HepG2 (cell line): ENCODE measurements around the gene AKAP8L. TPM values are rescaled to one million over a fixed set of nuclear protein-coding genes. Genes with fewer than 3 reads are reported as not detected.
A peak's percentile ranks its signal among the peaks of the same experiment; 100 is the strongest.

Experiments
- ARHGAP35 ChIP-seq: sonication (generic); formaldehyde crosslinking; IDR thresholded peaks from 2 replicates; pipeline ENCODE4 v1.9.0; 2022; ENCODE audit warnings: mild to moderate bottlenecking, inconsistent platforms, moderate library complexity, missing genetic modification reagents, borderline replicate concordance
- ATRX ChIP-seq: sonication (generic); formaldehyde crosslinking; IDR thresholded peaks from 2 replicates; pipeline ENCODE4 v1.4.0; 2020; ENCODE audit warnings: missing genetic modification reagents, borderline replicate concordance
- BCLAF1 ChIP-seq: fragments of 450-650 bp; IDR thresholded peaks from 2 replicates; pipeline ENCODE4 v1.6.1; 2017; ENCODE audit warnings: mild to moderate bottlenecking
- MAFK ChIP-seq, 2 experiments: IDR thresholded peaks in 1 of 2; conservative IDR thresholded peaks in 1 of 2; 2 replicates each; pipeline ENCODE4 v1.6.1; 2011; ENCODE audit warnings: improper control_type of control experiment in 2 of 2, low read length in 2 of 2
- MEF2D ChIP-seq: sonication (generic); formaldehyde crosslinking; IDR thresholded peaks from 2 replicates; pipeline ENCODE4 v1.5.1; 2020; ENCODE audit warnings: mild to moderate bottlenecking, missing genetic modification reagents
- PAXIP1 ChIP-seq: sonication (generic); formaldehyde crosslinking; conservative IDR thresholded peaks from 2 replicates; pipeline ENCODE4 v1.4.0; 2020; ENCODE audit warnings: mild to moderate bottlenecking, missing genetic modification reagents, moderate library complexity
- REXO4 ChIP-seq: sonication (generic); formaldehyde crosslinking; IDR thresholded peaks from 2 replicates; pipeline ENCODE4 v1.8.0; 2022; ENCODE audit warnings: missing genetic modification reagents, mild to moderate bottlenecking, borderline replicate concordance
- SOX6 ChIP-seq, 2 experiments: fragments of 450-650 bp in 1 of 2; sonication (generic) in 1 of 2; formaldehyde crosslinking in 1 of 2; IDR thresholded peaks; 2 replicates each; pipeline versions ENCODE4 v1.4.0 to v1.6.1; 2017 to 2020; ENCODE audit warnings: antibody characterized with exemption in 1 of 2, mild to moderate bottlenecking in 1 of 2, missing genetic modification reagents in 1 of 2
- TARDBP ChIP-seq: sonication (generic); formaldehyde crosslinking; IDR thresholded peaks from 2 replicates; pipeline ENCODE4 v1.8.0; 2022; ENCODE audit warnings: mild to moderate bottlenecking, missing genetic modification reagents
- TSC22D2 ChIP-seq: sonication (generic); formaldehyde crosslinking; IDR thresholded peaks from 2 replicates; pipeline ENCODE4 v1.5.1; 2020; ENCODE audit warnings: missing genetic modification reagents, mild to moderate bottlenecking, borderline replicate concordance
- ZFAT ChIP-seq: sonication (generic); formaldehyde crosslinking; conservative IDR thresholded peaks from 2 replicates; pipeline ENCODE4 v1.8.1; 2023; ENCODE audit warnings: missing genetic modification reagents, inconsistent platforms
- ZFP36L1 ChIP-seq: sonication (generic); formaldehyde crosslinking; IDR thresholded peaks from 2 replicates; pipeline ENCODE4 v1.8.0; 2022; ENCODE audit warnings: mild to moderate bottlenecking, missing genetic modification reagents, moderate library complexity
- ZFX ChIP-seq: sonication (generic); formaldehyde crosslinking; IDR thresholded peaks from 2 replicates; pipeline ENCODE4 v1.4.0; 2020; ENCODE audit warnings: mild to moderate bottlenecking, low read depth, missing genetic modification reagents, moderate library complexity
- ZFY ChIP-seq: sonication (generic); formaldehyde crosslinking; IDR thresholded peaks from 2 replicates; pipeline ENCODE4 v1.4.0; 2020; ENCODE audit warnings: missing genetic modification reagents
- ZNF260 ChIP-seq: sonication (generic); formaldehyde crosslinking; IDR thresholded peaks from 2 replicates; pipeline ENCODE4 v1.4.0; 2020; ENCODE audit warnings: missing genetic modification reagents, low read depth, mild to moderate bottlenecking, borderline replicate concordance
- ZNF281 ChIP-seq: sonication (generic); formaldehyde crosslinking; IDR thresholded peaks from 2 replicates; pipeline ENCODE4 v1.4.0; 2020; ENCODE audit warnings: missing genetic modification reagents, borderline replicate concordance
- ZNF510 ChIP-seq: sonication (generic); formaldehyde crosslinking; IDR thresholded peaks from 2 replicates; pipeline ENCODE4 v1.4.0; 2020; ENCODE audit warnings: low read depth, mild to moderate bottlenecking, missing genetic modification reagents
- polyA plus RNA-seq, 8 experiments: library from polyadenylated mRNA; depleted of rRNA in 3 of 8; stranded (reverse) in 7 of 8; unstranded in 1 of 8; fragments of >200 nt; fragmentation: Illumina TruSeq in 4 of 8; extraction: Trizol in 4 of 8; gene quantifications; 2 replicates each; pipeline versions ENCODE4 v1.2.1 to v1.2.3, GENCODE V29; 2011 to 2016; ENCODE audit warnings: low read depth in 4 of 8, missing spikeins in 1 of 8, mixed read lengths in 1 of 8; ENCODE audit not compliant: insufficient read depth in 1 of 8
- total RNA-seq, 5 experiments: library from RNA; depleted of rRNA; stranded (reverse); fragments of >200 nt; fragmentation: Illumina TruSeq; extraction: Trizol; gene quantifications; 2 replicates each; pipeline ENCODE4 v1.2.3, GENCODE V29; 2016; ENCODE audit warnings: low read depth in 1 of 5
- TF ChIP-seq, protein P1 (sequence below): sonication (generic); formaldehyde crosslinking; IDR thresholded peaks from 2 replicates; pipeline ENCODE4 v1.4.0; 2020; ENCODE audit warnings: missing genetic modification reagents

Gene AKAP8L
- total and polyA plus RNA-seq, 2 of the 13 experiments (the other 11 are each of a cell fraction or from before 2014, with no cell fraction given), result 48.2 to 49.6 TPM

DNA sequence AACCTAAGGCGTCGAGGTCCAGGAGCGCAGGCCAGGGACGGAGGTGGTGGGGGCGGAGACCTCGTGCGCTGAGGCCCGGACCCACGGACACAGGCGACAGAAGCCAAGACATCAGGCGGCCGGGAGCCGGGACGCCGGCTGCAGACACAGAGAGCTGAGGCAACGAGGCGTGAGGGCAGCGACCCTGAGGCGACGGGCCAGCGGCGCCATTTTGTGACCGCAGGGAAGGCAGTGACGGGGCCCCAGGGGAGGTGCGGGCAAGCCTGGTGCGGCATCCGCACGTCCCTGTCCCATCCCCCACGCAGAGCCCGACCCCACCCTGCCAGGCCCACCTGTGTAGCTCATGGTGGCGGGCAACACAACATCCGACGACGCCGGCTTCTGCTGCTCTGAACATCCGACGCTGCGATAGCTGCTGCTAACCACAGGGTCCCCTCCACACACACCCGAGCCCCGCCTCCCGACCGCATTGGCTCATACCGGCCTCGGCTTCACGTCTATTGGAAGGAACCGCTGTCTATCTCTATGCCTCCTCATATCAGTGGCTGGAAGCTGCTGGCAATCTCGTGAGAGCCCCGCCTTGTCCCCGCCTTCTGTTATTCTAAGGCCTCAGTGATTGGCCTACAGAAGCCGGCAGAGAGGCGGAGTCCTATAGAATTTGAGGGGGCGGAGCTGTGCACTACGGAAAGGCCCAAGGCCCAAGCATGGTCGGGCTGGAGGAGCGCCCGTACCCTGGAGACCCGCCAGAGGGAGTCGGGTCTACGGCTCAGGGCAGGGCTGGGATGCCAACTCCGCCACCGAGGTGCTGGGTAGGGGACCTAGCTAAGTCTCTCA lies at the start of gene AKAP8L (continued):
- TF ChIP-seq MAFK (conservative IDR thresholded peaks at IDR 0.05 in 1 of 2, IDR thresholded peaks at IDR 0.05 in 1 of 2; ENCODE audit: low read length in 2 of 2), result no peak
- TF ChIP-seq ZNF260 (CRISPR knock-in tag), result no peak
- TF ChIP-seq ARHGAP35 (CRISPR knock-in tag), result no peak
- TF ChIP-seq ZNF281 (CRISPR knock-in tag), result no peak
- TF ChIP-seq ZFY (CRISPR knock-in tag), result peak; percentile 82
- TF ChIP-seq, protein P1, sequence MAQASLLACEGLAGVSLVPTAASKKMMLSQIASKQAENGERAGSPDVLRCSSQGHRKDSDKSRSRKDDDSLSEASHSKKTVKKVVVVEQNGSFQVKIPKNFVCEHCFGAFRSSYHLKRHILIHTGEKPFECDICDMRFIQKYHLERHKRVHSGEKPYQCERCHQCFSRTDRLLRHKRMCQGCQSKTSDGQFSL, result 0 out of 2 replicates have a peak, but pooled peaks have one; percentile 51
- TF ChIP-seq ZFP36L1, result peak; percentile 39; the same call in 1 of the 2 replicates
- TF ChIP-seq BCLAF1, result no peak
- TF ChIP-seq ZFX (CRISPR knock-in tag), result peak; percentile 83
- TF ChIP-seq ZNF510 (CRISPR knock-in tag), result peak; percentile 83; the same call in 1 of the 2 replicates
- TF ChIP-seq MEF2D (CRISPR knock-in tag), result peak; percentile 12; the same call in 1 of the 2 replicates
- TF ChIP-seq TARDBP (CRISPR knock-in tag), result peak; percentile 69
- peak; percentile 36 for TF ChIP-seq PAXIP1 (CRISPR knock-in tag)
- TF ChIP-seq REXO4 (CRISPR knock-in tag), result no peak
- no peak for TF ChIP-seq SOX6 (IDR thresholded peaks at IDR 0.05)
- TF ChIP-seq SOX6 (CRISPR knock-in tag; IDR thresholded peaks at IDR 0.05), result peak; percentile 43; the same call in 1 of the 2 replicates
- no peak for TF ChIP-seq TSC22D2 (CRISPR knock-in tag)
- no peak for TF ChIP-seq ATRX (CRISPR knock-in tag)
- 0 out of 2 replicates have a peak, but pooled peaks have one; percentile 56 for TF ChIP-seq ZFAT (CRISPR knock-in tag)
